Measurements from ENCODE around the gene FKBP4.
A peak's percentile ranks its signal among the peaks of the same experiment; 100 is the strongest.

Gene FKBP4

GRCh38 chr12:2783936-2784600, 10.7 kb upstream of the FKBP4 start:
- DNase-seq: peak; percentile 40

- no peak for DNase-seq
Observed at GRCh38 chr12:2785017-2785416, 9.8 kb upstream of the FKBP4 start.

- DNase-seq: no peak
Observed at GRCh38 chr12:2791089-2791488, 3.7 kb upstream of the FKBP4 start.

GRCh38 chr12:2792671-2793500, 1.9 kb upstream of the FKBP4 start:
- no peak for DNase-seq

GRCh38 chr12:2793561-2793960, 1.2 kb upstream of the FKBP4 start:
- DNase-seq: no peak

GRCh38 chr12:2794191-2794735, 507 bp upstream of the FKBP4 start:
- DNase-seq: no peak

- DNase-seq: peak; percentile 62
Observed at GRCh38 chr12:2795291-2796186, 769 bp downstream of the FKBP4 start.

- DNase-seq: no peak
Observed at GRCh38 chr12:2796187-2796666, 1.5 kb downstream of the FKBP4 start.

- DNase-seq: no peak
Observed at GRCh38 chr12:2797721-2798418, 3.1 kb downstream of the FKBP4 start.

- DNase-seq: no peak
Observed at GRCh38 chr12:2800046-2800570, 5.3 kb downstream of the FKBP4 start.

GRCh38 chr12:2801044-2801783, 6.4 kb downstream of the FKBP4 start:
- no peak for DNase-seq

GRCh38 chr12:2803635-2804392, 9.0 kb downstream of the FKBP4 start:
- no peak for DNase-seq

GRCh38 chr12:2804393-2805142, 9.8 kb downstream of the FKBP4 start:
- peak; percentile 34 for DNase-seq

- DNase-seq: peak; percentile 50
Observed at GRCh38 chr12:2805143-2805520, 10.4 kb downstream of the FKBP4 start.

- no peak for DNase-seq
Observed at GRCh38 chr12:2806700-2807099, 11.9 kb downstream of the FKBP4 start.

- DNase-seq: no peak
Observed at GRCh38 chr12:2811801-2812200, 17.0 kb downstream of the FKBP4 start.

- peak; percentile 99 for DNase-seq
Observed at GRCh38 chr12:2812290-2813213, 17.8 kb downstream of the FKBP4 start, which contains the start of gene ITFG2. TSS of gene ITFG2 (plus strand) at chr12:2812668. CDS start at chr12:2812761, 93 bp downstream.
